Amniotic stem cell (primary cell): ENCODE results near the gene THRB.

Source experiments
- DNase-seq: peaks from one replicate; lab custom pipeline; 2025; lab: John Stamatoyannopoulos, UW

Gene THRB

DNA sequence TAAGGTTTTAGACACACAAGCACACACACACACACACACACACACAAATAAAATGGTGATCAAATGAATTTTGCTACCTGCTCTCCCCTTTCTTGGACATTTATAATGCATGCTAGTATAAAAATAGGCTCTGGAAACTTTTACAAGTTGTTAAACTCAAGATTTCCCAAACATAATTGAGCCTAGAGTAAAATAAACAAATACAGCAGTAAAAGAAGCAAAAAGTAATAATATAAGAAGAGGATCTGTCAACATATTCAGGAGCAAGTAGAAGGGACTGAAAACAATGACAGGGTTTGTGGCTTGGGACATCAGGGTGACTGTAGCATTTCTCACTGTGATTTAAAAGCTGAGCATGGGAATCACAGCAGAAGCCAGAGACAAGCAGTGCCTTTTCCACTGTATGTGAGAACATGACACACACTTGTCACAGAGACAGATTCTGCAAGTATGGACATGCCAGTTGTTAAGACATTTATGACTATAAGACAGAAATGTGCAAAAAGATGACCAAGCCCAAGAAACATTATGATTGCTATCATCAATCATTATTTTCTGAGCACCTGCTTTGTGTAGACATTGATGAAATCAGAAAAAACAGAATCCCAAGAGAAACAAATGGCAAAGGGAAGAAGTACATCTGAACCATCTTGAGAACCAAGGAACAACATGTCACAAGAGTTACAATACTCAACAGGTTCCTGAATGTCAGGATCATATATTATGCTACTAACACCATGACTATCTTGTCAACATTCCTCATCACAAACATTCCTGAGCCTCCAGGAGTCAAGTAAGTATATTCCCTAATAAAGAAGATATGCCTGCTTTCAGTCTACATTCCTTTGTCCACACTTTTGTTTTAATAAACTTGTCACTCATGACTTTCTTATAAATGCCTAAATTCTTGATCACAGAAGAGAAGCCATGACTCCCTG, 7.1 kb downstream of the THRB start:
- no peak for DNase-seq

DNA sequence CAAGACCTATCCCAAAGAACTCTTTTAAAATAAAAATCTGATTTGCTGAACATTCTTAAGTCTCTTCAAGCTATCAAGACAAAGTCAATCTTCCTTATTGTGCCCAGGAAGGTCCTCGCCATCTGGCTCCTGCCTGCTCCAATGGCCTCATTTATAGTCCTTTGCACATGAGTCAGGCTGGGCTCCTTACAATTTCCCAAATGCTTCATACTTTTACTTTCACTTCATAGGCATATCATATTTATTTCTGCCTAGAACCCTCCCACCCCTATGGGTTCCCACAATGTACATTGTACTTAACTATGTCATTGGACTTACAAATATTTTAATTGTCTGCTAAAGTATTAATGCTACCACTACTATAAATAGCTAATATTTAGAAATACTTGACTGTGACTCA, 9.1 kb downstream of the THRB start:
- DNase-seq, result no peak

DNA sequence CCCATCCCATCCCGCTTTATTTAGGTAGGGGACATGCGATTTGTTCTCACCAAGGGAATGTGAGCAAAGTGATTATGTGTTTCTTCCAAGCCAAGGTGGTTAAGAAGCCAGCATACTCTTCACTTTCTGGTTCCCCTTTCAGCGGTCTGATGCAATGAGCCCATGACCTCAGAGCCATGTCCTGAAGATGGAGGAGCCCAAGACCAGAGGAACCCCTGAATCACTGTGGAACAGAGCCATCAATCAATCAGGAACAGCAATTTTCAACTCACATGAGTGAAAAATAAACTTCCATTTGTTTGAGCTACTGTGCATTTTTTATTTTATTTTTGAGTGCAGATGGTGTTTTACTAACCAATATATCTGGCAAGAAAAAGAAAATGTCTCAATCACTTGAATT, 10.8 kb downstream of the THRB start:
- DNase-seq, result no peak

DNA sequence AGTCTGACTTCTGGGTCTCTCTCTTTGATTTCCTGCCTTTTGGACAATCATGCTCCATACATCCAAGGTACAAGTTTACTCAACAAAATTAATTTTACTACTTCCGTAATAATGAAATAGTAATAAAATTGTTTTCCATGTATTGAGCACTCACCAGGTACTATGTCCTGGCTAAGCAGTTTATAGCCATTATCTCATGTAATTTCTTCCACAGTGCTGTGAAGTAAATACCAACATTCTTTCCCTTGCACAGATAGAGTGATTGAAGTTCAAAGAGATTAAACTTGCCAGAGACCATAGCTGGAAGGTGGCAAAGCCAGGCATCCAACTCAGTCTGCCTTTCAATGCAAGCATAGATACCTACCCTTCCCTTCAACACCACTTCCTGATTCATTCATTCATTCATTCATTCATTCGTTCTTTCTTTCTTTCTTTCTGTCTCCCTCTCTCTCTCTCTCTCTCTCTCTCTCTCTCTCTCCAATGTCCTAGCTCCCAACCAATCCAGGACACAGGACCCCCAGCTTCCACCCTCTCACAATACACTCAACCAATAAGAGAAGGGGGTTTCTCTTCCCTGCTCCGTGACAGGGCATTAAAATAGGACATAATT, 12.4 kb downstream of the THRB start:
- no peak for DNase-seq

DNA sequence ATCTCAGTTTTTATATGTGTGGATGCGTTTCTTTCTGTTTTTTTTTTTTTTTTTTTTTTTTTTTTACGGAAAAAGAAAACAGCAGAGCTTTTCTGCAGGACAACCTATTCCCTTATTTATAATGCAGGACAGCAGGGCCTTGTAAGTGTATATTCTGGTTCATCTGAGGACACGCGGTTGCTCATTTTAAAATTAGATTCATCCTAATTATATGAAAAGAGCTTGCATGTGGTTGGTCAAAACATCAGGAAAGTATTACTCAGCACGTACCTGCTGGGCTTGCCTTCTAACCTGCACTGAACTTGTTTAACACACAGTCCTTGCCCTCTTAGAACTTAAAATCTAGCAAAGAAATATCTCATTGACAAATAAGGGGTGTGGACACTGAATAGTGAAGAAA, 13.5 kb downstream of the THRB start:
- DNase-seq, result no peak

DNA sequence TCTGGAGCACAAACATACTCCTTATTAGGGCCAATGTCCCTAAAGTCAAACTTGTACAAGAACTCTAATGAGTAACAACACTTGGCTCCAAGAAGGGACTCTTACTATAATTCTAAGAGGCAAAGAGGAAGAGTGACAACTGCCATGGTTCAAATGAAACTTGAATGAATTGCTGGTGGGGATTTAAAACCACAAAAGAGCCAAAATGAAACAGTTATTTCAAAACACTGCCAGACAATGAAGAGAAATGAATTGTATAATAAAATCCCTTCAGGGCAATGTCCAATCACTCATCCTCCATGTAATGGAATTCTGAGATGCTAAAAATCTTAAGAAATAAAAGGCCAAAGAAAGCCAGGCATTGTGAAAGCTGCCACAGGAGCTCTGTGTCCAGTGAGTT, 14.2 kb downstream of the THRB start:
- DNase-seq, result no peak

DNA sequence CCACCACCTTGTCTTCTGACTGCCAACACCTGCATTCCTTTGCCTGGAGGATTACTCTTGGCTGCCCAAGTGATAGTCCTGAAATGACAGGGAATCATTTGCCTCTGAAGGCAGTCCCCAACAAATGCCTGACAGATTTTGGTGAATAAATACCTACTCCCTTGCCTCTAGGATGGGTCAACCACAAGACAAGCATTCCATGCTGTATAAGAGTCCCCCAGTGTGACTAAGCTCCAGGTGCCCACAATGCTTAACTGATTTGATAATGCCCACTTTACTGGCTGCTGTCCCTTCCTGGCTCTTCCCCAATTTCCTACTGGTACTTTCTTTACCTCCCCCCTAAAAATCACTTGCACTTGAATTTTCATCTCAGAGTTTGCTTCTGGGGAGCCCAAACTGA, 14.8 kb downstream of the THRB start:
- DNase-seq, result no peak

DNA sequence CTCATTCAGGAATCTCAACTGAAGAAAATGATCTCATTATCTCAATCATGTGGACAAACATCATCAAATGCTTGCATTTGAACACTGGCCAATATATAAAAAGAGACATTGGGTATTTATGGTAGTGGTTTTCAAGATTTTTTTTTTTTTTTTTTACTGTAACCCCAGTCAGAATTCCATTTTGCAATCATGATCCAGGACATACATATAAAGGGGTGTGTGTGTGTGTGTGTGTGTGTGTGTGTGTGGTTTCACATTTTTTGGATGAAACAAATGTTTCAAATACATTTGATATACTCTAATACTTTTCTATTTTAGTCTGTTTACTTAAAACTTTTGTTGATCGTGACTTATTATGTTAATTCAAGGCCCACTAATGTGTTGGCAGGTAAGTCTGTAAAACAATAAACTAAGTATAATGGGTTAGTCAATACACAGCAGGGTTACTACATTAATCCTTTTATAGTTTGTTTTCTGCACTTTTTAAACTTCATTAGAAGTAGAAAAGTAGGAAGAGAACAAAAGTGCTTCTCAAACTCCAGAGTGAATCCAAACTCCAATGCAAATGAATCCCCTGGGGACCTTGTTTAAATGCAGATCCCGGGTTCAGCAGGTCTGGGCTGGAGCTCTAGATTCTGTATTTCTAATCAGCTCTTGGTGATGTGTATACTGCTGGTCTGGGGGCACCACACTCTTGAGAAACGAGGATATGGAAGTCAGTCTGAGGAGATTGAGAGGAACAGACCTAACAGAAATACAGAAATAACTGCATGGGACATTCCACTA, 17.6 kb downstream of the THRB start:
- DNase-seq, result no peak

DNA sequence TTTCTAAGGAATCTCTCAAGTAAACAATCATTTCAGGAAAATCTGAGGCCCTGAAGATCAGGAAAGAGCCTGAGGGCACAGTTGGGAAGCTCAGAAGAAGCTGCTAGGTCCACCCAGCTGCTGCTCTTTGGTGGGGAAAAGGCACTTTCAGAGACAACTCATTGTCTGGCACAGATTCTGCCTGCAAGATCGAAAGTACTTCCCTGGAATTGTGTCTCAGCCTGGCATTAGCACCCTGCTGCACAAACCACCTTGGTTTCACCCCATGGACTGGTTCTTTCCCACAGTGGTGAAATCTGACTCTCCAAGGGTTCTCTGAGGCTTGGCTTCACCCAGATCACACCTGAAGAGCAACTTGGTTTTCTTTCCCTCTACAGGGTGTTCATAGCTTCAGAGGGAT, 18.7 kb downstream of the THRB start:
- DNase-seq, result no peak

DNA sequence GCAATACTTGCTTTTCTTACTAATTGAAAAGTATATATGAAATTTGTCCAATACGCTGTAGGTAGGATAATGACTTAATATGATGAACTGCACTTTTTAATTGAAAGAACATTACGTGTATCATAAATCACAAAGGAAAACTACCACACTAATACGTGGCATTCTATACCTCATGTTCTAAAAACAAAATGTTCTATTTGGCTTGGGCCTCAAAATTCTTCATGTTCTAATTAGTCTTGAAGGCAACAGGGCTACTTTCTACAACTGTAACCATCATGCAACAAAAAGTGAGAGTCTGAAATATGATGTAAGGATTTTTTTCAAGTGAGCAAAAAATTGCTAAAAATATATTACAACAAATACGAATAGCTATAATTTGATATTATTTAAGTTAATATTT, 19.8 kb downstream of the THRB start:
- no peak for DNase-seq

DNA sequence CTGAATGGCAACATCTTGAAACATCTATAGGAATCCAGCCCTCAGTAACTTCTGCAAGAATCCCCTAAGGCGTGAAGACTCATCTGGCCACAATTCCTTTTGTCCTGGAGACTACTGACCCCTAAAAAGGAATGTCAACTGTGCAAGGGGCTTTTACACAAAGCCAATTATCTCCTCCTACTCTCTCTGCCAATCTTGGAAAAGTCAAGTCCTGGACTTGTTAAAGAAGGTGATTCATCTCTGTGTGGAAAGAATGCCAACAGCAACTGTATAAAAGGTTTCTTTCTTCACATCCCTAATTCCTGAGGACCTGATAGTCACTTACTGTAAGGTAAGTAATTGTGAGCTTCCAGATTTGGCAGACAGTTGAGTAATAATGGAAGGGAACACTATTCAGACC, 22.3 kb downstream of the THRB start:
- no peak for DNase-seq

DNA sequence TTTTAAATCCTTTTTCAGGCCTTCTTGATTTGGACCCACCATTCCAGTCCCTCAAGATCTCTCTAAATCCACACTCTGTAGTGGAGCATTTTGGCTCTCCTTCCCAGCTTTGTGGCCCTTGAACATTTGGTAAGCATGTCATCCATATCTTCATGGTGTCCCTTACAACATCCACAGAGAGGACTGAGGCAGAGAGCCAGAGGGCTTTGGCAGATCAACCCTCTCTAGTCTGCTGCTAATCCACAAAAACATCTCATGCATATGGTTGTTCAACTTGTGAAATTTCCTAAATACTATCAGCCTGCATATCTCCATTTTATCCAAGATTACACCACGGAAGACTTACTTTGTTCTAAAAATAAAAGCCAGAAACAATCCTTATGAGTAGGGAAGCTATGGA, 23.2 kb downstream of the THRB start:
- no peak for DNase-seq

DNA sequence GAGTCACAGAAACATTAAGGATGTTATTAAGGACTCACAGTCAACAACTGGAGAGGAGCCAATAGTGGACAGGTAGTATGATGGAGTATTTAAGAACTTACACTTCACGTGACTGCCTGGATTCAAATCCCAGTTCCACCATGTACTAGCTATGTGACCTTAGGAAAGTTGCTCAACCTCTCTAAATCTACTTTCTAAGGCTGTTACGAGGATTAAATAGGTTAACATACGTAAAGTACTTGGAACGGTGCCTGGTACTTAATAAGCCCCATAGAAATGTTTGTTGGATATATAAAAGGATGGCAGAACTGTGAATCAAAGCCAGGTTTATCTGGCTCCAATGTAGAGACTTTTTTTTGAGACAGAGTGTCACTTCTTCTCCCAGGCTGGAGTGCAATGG, 24.4 kb downstream of the THRB start:
- no peak for DNase-seq

DNA sequence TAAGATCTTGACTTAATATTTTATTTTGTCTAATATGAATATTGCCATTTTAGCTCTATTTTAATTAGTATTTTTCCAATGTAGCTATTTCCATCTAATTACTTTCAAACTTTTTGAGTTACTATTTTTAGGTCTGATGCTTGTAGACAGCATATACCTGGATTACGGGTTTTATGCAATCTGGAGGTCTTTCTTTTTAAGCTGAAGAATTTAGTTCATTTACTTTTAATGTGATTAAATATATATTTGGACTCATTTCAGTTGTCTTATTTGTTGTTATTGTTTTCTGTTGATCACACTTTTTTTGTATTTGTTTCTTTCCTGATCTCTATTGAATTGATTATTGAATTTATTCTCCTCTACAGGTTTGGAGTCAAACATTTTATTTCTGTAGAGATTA, 30.3 kb downstream of the THRB start:
- no peak for DNase-seq

DNA sequence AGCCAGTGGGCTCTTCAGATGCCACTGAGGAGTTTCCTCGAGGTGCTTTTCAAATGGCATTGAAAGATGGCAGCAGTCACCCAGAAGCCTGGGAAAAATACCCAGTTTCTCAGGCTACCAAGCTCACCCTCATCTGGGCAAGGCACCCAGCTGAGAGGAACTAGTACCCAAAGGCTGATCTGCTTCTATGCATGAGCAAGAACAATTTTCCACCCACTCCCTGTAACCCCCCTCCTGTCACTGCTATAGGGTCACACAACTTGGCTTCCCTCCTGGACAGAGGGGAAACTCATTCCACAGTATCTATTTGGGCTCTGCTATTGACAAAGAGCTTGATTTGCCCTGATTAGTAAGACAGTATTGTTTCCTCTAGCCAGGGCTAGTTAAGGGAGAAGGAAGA, 31.9 kb downstream of the THRB start:
- DNase-seq, result no peak

DNA sequence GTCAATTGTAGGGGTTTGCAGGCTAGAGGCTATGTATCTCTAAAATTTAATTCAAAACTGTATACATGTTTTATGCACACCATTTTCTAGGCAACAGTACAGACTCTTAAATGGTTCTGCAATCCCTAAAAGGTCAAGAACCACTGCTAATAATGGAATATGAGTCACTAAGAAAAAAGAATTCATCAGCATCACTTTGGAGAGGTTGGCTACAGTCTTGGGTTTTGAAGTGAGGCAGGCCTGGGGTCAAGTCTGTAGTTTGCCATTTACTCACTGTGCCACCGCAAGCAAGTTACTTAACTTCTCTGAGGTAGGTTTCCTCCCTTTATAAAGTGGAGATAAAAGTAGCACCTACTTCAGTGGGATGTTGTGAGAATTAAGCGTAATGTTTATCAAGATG, 33.7 kb downstream of the THRB start:
- DNase-seq, result no peak

DNA sequence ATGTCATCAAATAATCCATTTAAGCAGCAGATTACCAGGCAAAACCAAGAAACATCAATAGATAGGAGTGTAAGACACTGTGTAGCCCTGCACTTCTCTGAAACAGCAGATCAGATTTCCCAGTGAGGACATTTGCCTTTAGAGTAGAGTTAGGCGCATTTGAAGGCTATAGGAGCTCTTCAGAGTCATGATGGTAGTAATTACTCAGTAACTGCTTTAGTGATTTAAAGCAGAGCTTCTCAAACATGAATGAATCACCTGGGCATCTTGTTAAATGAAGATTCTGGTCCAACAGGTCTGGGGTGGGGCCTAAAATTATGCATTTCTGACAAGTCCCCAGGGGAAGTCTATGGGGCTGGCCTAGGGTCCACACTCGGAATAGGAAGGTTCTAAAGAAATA, 36.9 kb downstream of the THRB start:
- no peak for DNase-seq

DNA sequence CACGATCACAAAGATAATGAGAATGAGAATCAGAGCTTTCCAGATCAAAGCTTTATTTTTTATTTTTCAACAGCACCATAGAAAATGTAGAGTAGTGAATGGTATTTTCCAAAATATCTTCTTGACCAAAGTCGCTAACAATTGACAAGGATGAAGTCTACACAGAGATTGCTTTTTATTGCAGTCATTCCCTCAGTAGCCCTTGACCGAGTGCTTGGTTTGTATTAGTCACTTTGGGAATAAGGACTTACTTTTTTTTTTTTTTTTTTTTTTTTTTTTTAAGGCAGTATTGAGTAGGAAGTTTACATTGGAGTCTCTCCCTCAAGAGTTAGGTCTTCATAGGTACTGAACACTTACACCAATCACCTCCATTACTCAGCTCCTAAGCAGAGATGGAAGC, 39.8 kb downstream of the THRB start:
- no peak for DNase-seq

DNA sequence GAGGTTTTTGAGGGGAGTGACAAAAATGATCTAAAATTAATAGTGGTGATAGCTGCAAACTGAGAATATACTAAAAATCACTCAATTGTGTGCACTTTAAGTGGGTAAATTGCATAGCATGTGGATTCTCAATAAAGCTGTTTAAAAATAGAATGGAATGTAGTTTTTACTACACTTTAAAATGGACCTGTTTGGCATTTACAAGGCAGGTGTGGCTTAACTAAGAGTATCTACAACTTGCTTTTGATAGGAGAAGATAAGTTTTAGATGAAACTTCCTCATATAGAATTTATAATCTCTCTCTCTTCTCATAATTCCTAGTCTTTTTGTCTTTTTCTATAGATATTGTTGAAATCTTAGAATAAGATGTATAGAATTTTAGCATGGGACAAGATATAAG, 40.3 kb downstream of the THRB start:
- DNase-seq, result no peak

DNA sequence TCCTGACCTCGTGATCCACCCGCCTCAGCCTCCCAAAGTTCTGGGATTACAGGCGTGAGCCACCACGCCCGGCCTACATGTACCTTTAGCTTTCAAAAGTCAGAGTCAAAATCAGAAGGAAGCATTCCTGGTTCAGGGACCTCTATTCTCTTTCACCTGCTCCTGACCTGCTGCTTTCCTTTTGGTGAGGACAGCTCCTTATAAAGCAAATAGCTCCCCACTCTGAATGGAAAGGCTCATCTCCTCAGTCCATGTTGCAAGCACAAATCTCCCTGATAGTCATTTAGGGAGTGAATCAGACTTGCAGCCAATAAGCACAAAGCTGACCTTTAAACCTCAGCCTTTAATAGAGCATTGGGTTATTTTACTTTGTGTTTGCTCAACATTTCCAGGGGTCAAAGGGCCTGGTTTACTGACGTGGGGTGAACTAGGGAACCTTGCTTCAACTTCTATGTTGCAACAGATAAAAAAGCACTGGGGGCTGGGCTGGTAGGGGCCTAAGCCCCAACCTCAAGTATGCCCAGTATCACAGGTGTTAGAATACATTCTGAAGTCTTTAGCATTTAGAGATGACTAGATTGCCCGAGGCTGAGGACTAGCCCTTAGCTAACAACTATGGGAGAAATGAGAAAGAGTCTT, 43.1 kb downstream of the THRB start:
- DNase-seq, result no peak

DNA sequence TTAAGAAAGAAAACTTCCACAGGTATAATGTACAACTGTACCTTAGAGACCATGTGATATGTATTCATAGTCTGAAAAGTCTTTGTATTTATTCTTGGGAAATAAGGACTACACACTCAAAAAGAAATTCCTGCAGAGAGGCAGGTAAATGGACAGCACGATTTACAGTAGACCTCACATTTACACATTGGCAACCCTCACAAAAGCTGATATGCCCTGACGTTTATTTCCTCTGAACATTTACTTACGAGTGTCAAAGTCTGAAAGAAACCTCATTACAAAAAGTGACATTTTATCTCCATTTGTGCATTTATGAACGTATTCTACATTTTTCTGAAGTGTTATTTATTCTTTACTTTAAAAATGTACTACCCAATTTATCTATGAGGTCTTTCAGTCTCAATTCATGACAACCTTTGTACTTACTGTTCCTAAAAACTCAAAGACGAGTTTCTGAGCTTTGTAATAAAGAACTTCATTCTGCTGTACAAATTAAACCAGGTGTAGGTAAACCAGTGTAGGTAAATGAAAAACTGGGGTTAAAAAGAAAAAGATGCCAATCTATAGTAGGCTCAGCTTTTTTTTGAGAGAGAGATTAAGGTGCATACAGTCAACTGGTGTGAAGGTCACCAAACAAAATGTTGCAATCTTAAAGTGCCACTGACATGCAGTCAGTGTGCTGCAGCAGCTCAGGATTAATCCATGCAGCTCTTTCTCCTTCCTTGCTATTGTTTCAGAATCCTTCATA, 44.3 kb downstream of the THRB start:
- no peak for DNase-seq

DNA sequence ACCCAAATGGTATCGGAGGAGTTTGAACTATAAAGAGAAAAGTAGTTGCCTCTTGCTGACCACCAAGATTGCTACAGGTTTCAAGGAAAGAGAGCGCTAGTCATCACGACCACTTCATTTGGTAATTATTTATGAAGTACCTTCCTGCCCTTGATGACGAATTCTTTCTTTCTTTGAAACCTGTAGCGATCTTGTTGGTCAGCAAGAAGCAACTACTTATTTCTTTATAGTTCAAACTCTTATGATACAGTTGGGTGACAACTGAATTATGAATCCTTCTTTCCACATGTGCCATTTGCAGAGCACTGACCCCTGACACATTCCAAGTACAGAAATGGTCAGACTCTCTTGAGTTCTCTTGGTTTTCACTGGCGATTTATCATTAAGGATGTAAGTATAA, 46.8 kb downstream of the THRB start:
- DNase-seq, result no peak
